Left ventricle myocardium inferior (tissue), 1 donor: ENCODE measurements around the gene COL21A1. TPM values are rescaled to one million over a fixed set of nuclear protein-coding genes. Genes with fewer than 3 reads are reported as not detected.
A peak's percentile ranks its signal among the peaks of the same experiment; 100 is the strongest.

Source experiments
- DNase-seq: peaks from one replicate; pipeline ENCODE4 v3.0.0-alpha.2; 2020
- H3K27ac ChIP-seq: fragments of 200-600 bp; replicated peaks from 2 replicates; pipeline ENCODE4 v1.8.0; 2021
- H3K27me3 ChIP-seq: fragments of 200-600 bp; 2 replicates; pipeline ENCODE4 v1.8.0; 2021; ENCODE audit warnings: low read depth
- H3K36me3 ChIP-seq: fragments of 200-600 bp; 2 replicates; pipeline ENCODE4 v1.8.0; 2021
- H3K4me1 ChIP-seq: fragments of 200-600 bp; 2 replicates; pipeline ENCODE4 v1.8.0; 2021
- H3K4me3 ChIP-seq: fragments of 200-600 bp; 2 replicates; pipeline ENCODE4 v1.8.0; 2021; ENCODE audit warnings: mild to moderate bottlenecking, moderate library complexity
- H3K9me3 ChIP-seq: fragments of 200-600 bp; replicated peaks from 2 replicates; pipeline ENCODE4 v1.8.0; 2021
- intact Hi-C: fragments of 100-400 bp; cut with micrococcal nuclease; formaldehyde crosslinking; loops from one replicate; pipeline ENCODE4 v1.11.0; 2022
- total RNA-seq: library from RNA; stranded (reverse); fragmentation: NEBNext Ultra II Directional; extraction: Animal tissue kit (Norgen Biotek cat#: 25700); gene quantifications from one replicate; pipeline ENCODE4 v1.2.1, GENCODE V29; 2021
- TF ChIP-seq, protein P1 (sequence below): fragments of 200-600 bp; IDR thresholded peaks from 2 replicates; pipeline ENCODE4 v1.8.0; 2021; ENCODE audit warnings: antibody characterized with exemption, mild to moderate bottlenecking, borderline replicate concordance
- donor health status: DM: no; HTN: yes; CAD: no; lungs with severe emphysema.

Gene COL21A1
- total RNA-seq, 1 donor from 2014 or later = 54.3 TPM

- Histone ChIP-seq H3K9me3 (no peaks in the 10 kb centered on the region), H3K4me1 (peaks cover 41% of the 10 kb centered on the region), H3K4me3 (peak overlapping the region; percentile 67), H3K27ac (peak overlapping the region; percentile 61), H3K27me3 (peaks cover 15% of the 10 kb centered on the region), H3K36me3 (no peaks in the 10 kb centered on the region)
- no peak for DNase-seq
- TF ChIP-seq, protein P1, sequence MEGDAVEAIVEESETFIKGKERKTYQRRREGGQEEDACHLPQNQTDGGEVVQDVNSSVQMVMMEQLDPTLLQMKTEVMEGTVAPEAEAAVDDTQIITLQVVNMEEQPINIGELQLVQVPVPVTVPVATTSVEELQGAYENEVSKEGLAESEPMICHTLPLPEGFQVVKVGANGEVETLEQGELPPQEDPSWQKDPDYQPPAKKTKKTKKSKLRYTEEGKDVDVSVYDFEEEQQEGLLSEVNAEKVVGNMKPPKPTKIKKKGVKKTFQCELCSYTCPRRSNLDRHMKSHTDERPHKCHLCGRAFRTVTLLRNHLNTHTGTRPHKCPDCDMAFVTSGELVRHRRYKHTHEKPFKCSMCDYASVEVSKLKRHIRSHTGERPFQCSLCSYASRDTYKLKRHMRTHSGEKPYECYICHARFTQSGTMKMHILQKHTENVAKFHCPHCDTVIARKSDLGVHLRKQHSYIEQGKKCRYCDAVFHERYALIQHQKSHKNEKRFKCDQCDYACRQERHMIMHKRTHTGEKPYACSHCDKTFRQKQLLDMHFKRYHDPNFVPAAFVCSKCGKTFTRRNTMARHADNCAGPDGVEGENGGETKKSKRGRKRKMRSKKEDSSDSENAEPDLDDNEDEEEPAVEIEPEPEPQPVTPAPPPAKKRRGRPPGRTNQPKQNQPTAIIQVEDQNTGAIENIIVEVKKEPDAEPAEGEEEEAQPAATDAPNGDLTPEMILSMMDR = no peak
- intact Hi-C loops = no loop called here
These were observed 1.5 kb downstream of the COL21A1 start for GRCh38 chr6:56245903-56246351.

- Histone ChIP-seq H3K4me3 (no peak overlapping the region), H3K27me3 (peaks cover 15% of the 10 kb centered on the region), H3K27ac (peak overlapping the region; percentile 61), H3K4me1 (peaks cover 42% of the 10 kb centered on the region), H3K9me3 (no peaks in the 10 kb centered on the region), H3K36me3 (no peaks in the 10 kb centered on the region)
- TF ChIP-seq, protein P1 = no peak
- DNase-seq = no peak
- intact Hi-C loops = no loop called here
These were observed 2.7 kb downstream of the COL21A1 start for GRCh38 chr6:56244528-56245253.

DNA sequence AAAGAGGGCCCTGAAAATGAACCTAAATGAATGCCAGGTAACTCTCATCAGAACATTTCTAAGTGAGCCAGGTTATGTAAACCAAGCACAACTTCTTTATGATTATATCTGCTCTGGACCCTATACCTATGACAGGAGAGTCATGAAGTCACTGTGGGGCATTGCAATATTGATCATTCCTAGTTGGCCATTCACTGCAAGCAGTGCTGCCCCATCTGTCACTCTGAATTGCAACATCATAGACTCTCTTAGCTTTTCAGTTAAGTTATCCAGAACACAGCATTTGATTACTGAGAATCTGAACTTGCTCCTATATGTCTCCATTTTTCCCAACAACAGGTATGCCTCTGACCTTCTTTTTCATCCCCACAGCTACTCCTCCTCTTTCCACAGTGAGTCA lies 3.3 kb downstream of the COL21A1 start:
- Histone ChIP-seq H3K4me3 (no peak overlapping the region), H3K4me1 (peaks cover 42% of the 10 kb centered on the region), H3K27ac (no peak overlapping the region), H3K9me3 (no peaks in the 10 kb centered on the region), H3K27me3 (peaks cover 15% of the 10 kb centered on the region), H3K36me3 (no peaks in the 10 kb centered on the region)
- DNase-seq = no peak
- TF ChIP-seq, protein P1 = no peak
- intact Hi-C loops = no loop called here

DNA sequence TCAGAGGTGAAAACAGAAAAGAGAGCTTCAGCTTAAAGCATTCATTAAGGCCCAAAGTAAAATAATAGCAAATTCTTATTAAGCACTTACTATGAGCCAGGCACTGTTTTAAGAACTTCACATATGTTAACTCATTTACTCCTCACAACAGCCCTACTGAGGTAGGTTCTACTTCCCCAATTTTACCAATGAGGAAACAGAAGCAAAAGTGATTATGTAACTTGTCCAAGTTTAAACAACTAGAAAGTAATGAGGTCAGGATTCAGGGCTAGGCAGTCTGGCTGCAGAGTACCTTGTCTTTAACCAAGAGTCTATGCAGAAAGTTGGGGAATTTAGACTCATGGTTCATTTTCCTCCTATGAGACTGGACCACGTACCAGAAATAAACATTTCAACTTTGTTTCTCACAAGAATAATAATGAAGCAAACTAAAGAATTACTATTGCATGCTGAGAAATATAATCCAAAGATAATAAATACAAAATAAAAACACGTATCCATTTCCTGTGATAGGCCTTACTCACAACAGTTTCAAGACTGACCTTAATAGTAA lies 3.8 kb downstream of the COL21A1 start:
- TF ChIP-seq, protein P1 = no peak
- Histone ChIP-seq H3K4me3 (no peak overlapping the region), H3K27ac (no peak overlapping the region), H3K27me3 (peaks cover 14% of the 10 kb centered on the region), H3K36me3 (no peaks in the 10 kb centered on the region), H3K4me1 (peaks cover 42% of the 10 kb centered on the region), H3K9me3 (no peaks in the 10 kb centered on the region)
- no peak for DNase-seq
- intact Hi-C loops = no loop called here

- no peak for DNase-seq
- H3K27ac ChIP-seq = peak overlapping the region; percentile 2
- H3K4me3 ChIP-seq = no peak overlapping the region
- H3K9me3 ChIP-seq = no peaks in the 10 kb centered on the region
- H3K36me3 ChIP-seq = no peaks in the 10 kb centered on the region
- intact Hi-C loops = no loop called here
- TF ChIP-seq, protein P1 = no peak
- H3K27me3 ChIP-seq = peaks cover 4% of the 10 kb centered on the region
- H3K4me1 ChIP-seq = peaks cover 36% of the 10 kb centered on the region
These were observed 5.0 kb downstream of the COL21A1 start for GRCh38 chr6:56242346-56242745.
